Measurements from ENCODE around the gene DENND6B.

Gene DENND6B

GRCh38 chr22:50302041-50302541 lies 24.7 kb downstream of the DENND6B start:
- no peak for DNase-seq

DNA sequence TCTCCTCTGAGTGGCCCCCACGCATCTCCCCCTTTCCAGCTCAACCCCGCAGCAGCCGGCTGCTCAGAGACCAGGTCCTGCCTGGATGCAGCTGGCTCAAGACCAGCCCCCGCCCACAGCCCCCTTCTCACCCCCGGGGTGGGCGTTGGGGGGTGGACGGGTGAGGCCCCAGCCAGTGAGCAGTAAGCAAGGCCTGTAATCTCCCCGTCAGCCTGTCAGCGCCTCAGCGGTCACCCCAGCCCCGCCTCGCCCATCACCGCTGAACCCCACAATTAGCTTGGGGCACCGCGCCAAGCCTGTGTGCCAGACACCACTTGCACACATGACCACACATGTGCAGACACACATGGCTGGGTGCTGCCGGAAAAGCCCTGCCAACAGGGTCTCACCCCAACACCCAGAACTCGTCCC lies 25.2 kb downstream of the DENND6B start:
- no peak for DNase-seq

- no peak for DNase-seq
Measured at GRCh38 chr22:50300620-50301257, 26.1 kb downstream of the DENND6B start.

DNA sequence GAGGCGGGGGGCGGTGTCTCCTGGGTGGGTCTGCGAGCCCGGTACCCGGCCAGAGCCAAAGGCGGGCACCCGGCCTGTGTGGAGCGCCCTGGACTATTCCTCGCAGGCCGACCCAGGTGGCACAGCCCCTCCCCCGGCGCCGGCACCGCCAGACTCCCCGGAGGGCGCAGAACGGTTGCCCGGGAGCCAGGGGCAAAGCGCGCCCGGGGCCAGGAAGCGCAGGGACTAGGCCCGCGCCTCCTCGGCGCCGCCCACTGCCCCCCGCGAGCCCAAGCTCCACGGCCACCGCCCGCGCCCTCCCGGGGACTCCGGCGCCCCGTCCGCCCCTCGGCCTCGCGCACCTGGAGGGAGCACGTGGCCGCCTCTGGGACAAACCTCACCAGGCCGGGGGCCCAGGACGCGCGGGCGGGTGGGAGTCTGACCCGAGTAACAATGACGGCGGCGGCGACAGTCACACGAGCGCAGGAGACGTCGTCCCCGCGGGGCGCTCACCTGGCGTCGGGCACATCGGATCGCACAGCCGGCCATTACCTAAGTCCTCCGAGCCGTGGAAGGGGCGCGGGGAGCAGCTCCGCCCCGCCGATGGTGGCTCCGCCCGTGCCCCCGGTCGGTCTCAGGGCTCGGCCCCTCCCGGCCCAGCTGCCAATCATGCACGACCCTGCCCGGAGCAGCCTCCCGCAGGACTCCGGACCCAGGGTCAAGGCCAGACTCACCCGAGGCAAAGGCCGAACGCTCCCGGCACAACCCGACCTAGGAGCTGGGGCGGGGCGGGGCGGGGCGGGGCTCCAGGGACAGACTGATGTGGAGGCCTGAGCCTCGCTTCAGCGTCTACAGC lies 26.8 kb downstream of the DENND6B start:
- no peak for DNase-seq

DNA sequence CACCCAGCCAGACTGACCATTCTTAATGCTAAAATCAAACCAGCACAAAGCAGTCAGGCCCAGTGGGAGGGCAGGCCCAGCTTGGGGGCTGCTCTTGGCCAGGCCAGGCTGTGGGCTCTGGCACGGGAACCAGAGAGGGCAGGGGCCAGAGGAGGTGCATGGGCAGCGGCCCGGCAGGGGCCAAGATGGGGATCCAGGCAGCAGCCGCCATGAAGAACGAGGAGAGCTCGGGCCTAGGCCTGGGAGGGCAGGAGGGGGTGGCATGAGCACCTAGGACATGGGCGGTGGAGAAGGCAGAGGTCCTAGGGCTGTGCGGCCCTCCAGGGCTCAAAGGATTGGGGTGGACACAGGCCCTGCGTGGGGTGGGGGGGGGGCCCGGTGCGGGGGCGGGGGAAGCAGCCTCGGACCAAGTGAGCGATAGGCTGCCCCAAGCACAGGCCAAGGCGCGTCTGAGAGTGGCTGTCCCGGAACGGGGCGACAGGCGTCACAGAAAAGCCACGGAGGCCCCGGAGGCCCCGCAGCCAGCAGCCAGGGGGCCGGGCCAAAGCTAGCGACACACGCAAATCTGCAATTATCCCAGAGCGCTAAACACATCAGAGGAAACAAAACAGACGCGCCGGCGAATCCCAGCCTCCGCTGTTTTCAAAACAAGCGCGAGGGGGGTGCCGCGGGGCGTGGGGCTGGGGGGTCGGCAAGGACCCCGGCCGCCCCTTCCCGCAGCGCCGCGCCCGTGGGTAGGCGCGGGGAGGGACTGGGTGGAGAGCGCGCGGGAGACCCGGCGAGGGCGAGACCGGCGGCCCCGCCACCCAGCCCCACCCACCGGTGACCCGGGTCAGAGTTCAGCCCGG lies 27.7 kb downstream of the DENND6B start:
- DNase-seq = no peak

GRCh38 chr22:50298266-50298637 lies 28.6 kb downstream of the DENND6B start:
- no peak for DNase-seq

GRCh38 chr22:50297510-50298265 lies 29.1 kb downstream of the DENND6B start:
- DNase-seq = no peak

DNA sequence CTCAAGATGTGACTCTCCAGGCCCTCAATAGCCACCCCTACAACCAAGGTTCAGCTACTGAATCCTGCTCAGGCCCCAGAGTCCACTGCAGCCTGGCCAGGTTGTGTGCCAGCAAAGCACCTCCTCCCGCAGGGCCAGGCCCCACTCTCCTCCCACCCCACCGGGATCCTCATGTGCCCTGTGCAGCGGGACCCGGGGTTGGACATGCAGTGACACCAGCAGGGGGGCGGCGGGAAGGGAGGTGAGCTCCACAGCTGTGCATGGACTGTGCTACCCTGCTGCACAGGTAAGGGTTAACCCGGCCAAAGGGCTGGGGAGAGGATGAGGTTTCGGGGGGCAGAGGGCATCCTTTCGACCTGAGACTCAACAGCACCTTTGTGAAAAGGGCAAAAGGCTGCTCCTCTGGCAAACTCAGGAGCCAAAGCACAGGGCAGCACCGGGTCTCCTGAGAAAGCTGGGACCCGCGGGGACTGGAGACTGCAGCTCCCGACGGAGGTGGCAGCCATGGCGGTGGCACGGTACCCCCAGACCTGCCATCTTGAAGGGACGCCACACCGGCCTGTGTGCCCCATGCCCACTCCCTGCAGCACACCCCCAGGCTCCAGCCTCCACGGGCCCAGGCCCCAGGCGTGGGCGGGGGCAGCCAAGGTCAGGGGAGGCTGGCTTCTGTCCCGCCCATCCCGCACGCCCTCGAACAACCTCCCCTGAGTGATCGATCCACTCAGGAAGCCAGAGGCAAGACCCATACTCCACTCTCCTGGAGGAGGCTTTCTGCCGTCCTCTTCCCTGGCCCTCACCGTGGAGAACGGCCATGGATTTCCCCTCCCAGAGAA lies 29.9 kb downstream of the DENND6B start:
- DNase-seq = no peak

GRCh38 chr22:50294319-50294656 lies 32.5 kb downstream of the DENND6B start:
- DNase-seq = no peak

DNA sequence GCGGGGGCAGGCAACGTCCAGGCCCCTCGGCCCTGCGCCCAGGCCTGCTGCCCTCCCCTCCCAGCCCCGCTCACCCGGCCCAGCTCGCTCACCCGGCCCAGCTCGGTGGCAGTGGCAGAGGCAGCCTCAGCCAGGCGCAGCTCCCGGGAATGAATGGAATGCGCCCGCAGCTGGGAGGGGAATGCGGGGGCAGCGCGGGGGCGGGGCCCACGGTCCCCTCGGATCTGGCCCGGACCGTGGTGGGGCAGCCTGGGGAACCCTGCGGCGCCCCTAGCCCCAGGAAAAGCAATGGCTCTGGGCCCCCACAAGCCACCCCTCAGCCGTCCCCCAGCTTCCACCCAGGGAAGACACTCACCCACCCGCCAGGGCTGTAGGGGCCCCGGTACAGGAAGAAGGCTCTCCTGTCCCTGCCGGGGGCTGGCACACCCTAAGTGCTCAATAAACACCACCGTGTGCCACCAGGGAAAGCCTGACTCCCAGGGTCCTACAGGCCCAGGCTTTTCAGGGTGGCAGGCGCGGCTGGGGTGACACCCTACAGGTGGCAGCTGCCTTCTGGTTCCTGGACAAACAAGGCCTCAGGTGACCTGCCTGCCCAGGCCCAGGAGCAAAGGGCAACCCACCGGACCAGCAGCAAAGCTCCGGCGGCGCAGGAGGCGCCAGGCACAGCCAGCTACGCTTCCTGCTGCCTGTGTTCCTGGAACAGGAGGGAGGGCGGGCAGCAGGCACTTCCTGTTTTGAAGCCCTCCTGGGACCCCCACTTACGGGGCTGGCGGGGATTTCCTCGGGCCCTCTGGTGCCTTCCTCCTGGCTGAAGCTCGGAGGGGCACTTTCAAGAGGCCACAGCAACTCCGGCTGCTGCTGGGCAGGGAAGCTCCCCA lies 33.1 kb downstream of the DENND6B start:
- no peak for DNase-seq

DNA sequence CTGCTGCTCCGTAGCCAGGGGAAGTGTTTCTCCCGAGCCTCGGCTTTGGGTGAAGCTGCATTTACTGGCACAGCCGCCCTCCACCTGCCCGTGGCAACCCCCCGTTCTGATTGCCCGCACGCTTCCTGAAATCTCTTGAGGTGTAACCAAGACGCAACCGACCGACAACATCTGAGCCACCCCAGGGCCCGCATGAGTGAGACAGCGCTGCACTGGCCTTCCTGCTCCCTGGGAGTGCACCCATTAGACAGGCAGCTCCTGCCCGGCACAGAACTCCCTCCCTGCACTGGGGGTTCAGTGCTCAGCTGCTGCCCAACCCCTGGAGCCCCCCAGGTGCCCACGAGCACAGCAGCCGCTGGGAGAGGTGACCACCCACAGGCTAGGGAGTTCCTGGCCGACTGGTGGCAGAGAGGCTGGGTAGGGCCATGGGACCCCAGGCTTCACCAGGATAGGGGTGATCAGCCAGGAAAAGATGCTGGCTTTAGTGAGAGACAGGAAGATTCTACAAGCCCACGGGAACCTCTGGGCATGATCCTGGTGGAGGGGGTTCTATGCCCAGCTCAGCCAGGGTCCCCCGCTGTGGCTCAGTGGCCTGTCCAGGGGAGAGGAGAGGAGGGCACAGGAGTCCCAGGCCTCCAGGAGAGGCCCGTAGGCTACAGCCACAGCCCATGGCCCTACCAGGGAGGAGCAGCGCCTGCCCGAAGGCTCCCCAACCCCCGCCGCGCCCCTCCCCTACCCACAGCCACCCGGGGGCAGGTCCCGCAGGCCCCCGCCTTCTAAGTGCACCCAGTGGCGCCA lies 34.0 kb downstream of the DENND6B start:
- DNase-seq = no peak

GRCh38 chr22:50289942-50290630 lies 36.7 kb downstream of the DENND6B start:
- no peak for DNase-seq

DNA sequence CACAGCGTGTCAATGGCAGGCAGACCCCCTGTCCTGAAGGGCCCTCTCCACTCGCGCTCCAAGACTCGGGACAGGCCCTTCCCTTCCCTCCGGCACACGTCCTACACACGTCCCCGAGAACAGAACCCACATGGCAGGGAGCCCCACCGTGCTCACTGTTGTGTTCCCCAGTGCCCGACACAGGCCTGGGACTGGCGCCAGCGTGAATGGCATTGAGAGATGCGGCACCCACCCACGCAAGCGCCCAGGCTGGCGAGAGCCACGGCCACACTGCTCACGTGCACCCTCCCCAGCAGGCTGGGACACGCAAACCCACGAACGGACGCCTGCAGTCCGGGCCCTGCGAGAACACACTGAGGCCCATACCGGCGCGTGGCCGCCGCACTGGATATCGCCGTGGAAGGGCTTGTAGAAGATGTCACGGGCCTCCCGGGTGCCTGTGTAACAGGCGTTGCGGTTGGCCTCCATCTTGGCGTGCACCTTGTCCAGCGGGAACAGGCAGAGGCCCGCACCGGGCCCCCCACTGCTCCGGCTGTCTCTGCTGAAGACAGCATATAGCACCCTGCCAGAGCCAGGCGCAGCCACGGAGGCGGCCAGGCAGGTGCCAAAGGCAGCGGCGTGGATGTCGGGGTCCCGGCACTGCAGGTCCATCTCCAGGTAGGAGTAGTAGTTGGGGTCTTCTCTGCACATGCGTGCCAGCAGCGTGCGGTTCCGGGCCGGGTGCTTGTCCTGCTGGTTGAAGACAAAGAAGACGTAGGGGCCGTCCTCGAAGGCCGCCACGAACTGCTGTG lies 37.5 kb downstream of the DENND6B start:
- DNase-seq = no peak

- no peak for DNase-seq
Measured at GRCh38 chr22:50287731-50288130, 39.1 kb downstream of the DENND6B start.

GRCh38 chr22:50286701-50287318 lies 40.0 kb downstream of the DENND6B start:
- DNase-seq = no peak

DNA sequence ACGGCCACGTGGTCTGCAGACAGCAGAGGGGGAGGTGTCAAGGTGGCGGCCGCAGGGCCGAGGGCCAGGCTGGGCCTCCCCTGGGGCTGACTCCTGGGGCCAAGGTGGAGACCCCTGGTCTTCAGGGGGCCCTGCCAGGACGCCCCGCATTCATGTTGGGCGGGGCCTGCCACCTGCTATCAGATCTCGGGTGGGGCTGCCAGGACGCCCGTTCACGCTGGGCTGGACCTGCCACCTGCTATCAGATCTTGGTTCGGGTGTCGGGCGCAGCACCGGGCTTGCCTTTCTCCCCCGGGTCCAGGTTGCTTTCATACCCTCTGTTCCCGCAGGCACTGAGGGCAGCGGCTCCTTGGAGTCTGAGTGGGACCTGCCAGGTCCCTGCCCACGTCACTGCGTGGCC lies 40.5 kb downstream of the DENND6B start:
- DNase-seq = no peak

- no peak for DNase-seq
Measured at GRCh38 chr22:50285568-50286229, 41.1 kb downstream of the DENND6B start.

Measured in NCI-H187 (cell line).